Stimulated activated naive CD4-positive, alpha-beta T cell treated with Interleukin-2 at 50 U/mL for 16 hours (primary cell): ENCODE results near the gene MCF2.

Experiments
- DNase-seq: peaks from one replicate; lab custom pipeline; 2025; lab: John Stamatoyannopoulos, UW

Gene MCF2

DNA sequence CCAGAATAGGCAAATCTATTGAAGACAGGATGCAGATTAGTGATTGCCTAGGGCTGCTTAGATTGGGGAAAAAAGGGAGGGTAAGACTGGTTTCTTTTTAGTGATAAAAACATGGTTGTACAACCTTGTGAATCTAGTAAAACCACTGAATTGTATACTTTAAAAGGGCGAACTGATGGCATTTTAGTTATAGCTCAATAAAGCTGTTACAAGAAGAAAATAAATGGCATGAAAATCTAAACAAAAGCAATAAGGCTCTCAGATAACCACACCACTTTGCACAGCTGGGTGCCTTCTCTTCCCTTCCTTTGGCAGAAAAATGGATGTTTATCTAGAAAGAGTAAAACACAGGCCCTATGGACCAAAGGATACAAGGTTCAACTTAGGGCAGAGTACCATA lies 107.9 kb downstream of the MCF2 start:
- DNase-seq = no peak

DNA sequence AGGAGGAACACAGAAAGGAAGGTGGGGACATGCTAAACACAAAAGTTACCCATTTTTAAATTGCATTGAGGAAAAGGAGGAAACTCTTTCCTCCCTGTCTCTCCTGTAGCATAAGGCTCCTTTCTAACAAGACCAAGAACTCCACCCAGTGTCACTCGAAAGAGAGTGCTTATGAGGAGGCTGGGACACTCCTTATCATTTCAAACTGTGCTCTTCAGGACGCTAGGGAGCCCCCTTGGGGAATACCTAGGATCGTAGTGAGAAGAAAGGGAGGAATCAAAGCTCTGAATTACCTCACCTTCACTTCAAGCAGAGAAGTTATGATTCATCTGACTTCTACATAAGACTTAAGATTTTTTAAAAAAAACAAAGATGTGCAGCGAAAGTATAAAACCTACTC lies 111.9 kb downstream of the MCF2 start:
- no peak for DNase-seq

GRCh38 chrX:139585613-139586012 lies 122.4 kb downstream of the MCF2 start:
- no peak for DNase-seq

- no peak for DNase-seq
Observed at GRCh38 chrX:139581068-139581467, 126.9 kb downstream of the MCF2 start.

DNA sequence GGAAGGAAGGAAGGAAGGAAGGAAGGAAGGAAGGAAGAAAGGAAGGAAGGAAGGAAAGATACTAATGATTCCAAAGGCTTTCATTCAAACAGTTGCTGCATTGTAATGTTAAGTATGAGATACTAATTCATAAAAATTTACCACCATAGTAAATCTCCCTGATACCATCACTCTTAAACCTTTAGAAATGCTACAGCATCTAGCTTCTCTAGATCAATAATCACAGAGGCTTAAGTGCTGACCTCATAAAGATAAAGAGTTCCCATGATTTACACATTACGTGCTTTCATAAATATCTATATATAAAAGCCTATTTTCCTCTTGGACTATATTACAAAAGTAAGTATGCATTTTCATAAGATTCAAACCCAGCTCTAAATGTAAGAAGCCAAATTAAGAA lies 141.0 kb downstream of the MCF2 start:
- no peak for DNase-seq

DNA sequence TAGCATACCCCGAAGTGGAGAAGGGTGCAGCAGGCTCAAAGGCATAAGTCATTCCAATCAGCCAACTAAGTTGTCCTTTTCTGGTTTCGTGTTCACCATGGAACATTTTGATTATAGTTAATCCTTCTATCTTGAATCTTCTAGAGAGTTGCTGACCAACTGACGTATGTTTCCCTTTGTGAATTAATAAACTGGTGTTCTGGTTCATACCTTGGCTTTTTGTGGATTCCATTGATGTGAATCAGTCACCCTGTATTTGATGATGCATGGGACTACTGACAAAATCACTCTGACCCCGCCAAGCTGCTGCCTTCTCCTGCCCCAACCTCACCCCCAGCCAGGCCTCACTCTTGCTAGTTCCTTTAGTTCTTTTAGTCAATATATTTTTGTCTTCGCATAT lies 144.7 kb downstream of the MCF2 start:
- DNase-seq = no peak

- no peak for DNase-seq
Observed at GRCh38 chrX:139560221-139560620, 147.7 kb downstream of the MCF2 start.

- DNase-seq = no peak
Observed at GRCh38 chrX:139559383-139560042, 148.5 kb downstream of the MCF2 start.

DNA sequence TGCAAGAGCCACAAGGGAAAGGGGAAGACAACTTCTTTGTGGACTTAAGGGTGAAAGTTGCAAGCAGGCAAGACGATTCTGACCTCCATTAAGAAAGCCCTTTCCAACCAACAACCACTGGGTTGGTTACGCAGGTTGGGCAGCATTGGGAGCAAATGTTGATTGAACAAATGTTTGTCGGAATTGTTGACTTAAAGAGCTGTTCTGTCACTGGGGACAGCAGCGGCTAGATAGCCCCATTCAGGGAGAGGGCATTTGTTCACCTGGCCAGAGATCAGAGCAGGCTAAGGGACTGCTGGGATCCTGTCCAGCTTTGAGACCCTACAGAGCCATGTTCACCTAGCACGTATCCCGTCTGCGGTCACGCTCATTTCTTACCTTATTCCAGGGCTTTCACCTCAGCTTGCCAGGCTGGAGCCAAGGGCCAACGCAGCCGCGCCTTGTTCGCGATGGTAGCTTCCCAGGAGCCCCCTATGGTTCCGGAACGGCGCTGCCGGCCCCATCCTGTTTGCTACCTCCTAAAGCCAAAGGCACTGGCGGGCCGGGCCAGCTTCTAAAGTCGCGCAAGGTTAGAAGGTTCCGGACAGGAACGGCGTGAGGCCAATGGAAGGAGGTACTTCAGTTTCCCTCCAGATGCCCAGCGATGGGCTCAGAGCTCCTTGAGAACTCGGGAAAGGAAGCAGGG lies 152.8 kb downstream of the MCF2 start:
- no peak for DNase-seq

DNA sequence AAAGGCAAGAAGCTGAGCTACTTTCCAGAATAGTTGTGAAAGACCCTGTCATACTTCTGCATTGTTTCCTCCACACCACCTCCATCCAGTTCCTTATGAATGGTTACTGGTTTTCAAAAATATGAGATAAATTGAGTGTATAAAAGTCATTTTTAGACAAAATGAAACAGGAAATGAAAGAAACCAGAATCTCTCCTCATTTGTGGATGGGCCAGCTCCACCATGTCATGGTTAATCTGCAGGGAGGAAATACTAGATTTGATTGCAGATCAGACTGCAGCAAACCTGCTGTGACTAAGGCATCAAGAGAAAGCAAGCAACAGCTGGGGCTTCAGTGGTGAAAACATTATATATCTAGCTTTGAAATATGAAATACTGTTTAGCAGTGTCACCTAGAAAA lies 153.6 kb downstream of the MCF2 start:
- no peak for DNase-seq

GRCh38 chrX:139544591-139544990 lies 163.4 kb downstream of the MCF2 start:
- DNase-seq = no peak

DNA sequence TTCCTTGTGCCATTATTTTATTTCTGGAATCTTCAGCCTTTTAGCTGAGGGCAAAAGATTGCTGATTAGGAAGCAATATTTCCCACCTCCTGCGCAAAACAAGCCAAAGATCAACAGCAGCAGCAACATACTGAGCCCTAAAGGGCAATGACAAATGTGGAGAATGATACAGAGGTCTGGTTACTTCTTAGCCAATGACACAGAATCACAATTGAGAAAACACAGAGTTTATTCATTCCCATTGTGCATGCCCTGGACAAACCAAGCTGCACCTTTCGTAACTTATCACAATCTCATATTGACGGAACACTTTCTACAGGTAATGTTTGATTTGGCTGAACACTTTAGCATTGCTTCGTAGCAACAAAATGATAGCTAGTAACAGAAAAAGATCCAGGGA lies 164.0 kb downstream of the MCF2 start:
- no peak for DNase-seq

DNA sequence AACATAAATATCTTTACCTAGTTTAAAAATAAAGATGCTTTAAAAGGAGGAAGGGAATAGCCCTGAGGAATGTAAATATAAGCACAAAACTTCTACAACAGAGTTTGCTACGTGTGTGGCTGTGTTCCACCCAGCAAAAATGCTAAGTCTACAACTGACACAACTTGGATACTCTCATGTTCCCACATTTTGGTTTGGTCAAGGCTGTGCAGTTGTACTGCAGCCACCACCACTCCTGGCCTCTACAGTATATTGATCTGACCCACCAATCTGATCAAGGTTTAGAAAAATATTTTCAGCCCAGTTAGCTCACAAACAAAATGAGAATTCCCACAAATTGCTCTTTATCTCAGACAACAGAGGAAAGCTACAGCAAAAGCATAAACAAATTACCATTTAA lies 165.3 kb downstream of the MCF2 start:
- DNase-seq = no peak

DNA sequence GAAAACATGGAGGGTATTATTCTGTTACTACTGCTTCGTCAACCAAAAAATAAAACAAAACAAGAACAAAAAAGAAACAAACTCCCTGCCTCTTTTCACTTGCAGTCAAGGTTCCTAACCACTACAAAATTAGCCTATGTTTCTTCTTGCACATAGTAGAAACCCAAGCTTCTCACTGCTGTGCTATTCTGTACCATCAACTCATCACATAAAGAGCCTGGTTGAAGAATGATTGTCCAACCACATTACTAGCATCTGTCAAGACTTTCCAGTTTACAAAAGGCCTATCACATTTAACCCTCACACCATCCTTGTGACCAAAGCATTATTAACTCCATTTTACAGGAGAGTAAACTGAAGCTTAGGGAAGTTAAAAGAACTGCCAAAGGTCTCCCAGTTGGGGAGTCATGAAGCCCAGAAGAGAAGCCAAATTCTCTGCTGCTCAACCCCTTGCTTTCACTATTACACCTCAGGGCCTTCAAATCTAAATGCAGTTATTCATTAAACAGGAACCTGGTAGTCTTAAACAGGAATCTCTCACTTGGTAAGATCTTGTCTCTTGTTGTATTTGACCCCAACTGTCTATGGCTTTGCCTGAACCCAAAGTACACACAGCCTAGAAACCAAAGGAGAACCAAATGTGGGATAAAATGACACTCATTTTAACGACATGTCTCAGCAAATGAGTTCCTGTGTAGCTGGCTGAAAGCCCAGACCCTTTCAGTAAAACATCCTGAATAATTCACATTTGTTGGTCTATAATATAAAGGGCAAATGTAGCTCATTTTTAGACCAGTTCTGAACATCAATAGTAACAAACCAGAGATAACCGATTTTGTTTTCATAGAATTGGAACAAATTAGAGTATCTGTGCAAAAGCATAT lies 168.8 kb downstream of the MCF2 start:
- DNase-seq = no peak

GRCh38 chrX:139533444-139533843 lies 174.5 kb downstream of the MCF2 start:
- no peak for DNase-seq

DNA sequence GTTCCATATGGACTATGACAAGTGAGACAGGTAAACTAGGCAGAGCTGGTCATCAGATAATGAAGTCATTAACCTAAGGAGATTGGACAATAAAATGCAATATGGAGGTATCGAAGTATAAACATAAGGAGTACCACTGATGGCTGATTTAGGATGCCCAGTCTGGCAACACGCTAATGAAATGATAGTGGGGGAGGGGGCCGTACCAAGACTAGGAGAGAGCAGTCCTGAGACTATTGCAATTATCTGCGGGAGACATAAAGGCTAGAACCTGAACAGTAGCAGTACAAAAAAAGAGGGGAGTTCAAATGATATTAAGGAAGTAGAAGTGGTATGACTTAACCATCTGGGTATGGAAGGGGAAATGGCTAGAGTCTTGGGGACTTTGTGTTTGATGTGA lies 175.1 kb downstream of the MCF2 start:
- DNase-seq = no peak
